GM13977 (cell line): ENCODE results near the gene DDX28.
A peak's percentile ranks its signal among the peaks of the same experiment; 100 is the strongest.
"Not testable (repeated sequence)": the region's sequence is repeated elsewhere in the genome, so short reads cannot be mapped to it uniquely, and the experiment has no call there.

Experiments
- DNase-seq: peaks from one replicate; pipeline ENCODE4 v3.0.0; 2012; ENCODE audit warnings: low spot score
- in situ Hi-C: fragments of 300-500 bp; cut with MboI; formaldehyde crosslinking; loops from one replicate; pipeline ENCODE4 v1.12.0; 2022; ENCODE audit warnings: low sequenced_read_pairs, low pct_unique_long_range_greater_than_20kb, mixed read lengths, inconsistent platforms; ENCODE audit not compliant: unreplicated experiment
- TF ChIP-seq, protein P1 (sequence below): IDR thresholded peaks from 2 replicates; pipeline ENCODE4 v1.5.1; 2012; ENCODE audit warnings: mild to moderate bottlenecking, control low read depth; ENCODE audit not compliant: insufficient read depth; ENCODE audit errors: extremely low read depth, missing control alignments

The DDX28 gene

DNA sequence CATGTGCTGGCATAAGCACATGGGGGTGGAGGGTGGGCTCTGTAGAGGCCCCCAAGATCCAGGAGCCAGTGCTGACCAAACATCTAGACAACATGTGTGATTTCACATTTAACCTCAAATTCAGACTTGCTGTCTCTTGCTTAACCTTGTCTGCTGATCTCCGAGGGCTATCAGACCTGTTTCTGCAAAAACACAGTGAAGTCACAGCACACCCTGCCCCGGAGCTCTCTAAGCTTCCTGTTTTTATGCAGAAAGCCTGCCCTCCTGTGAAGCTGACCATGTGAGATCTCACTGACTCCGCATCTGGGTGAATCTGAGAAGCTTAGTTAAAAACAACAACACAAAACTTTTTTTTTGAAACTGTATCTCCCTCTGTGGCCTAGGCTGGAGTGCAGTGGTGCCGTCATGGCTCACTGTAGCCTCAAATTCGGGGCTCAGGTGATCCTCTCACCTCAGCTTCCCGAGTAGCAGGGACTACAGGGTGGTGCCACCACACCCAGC is 17.2 kb downstream of the DDX28 start:
- TF ChIP-seq, protein P1, sequence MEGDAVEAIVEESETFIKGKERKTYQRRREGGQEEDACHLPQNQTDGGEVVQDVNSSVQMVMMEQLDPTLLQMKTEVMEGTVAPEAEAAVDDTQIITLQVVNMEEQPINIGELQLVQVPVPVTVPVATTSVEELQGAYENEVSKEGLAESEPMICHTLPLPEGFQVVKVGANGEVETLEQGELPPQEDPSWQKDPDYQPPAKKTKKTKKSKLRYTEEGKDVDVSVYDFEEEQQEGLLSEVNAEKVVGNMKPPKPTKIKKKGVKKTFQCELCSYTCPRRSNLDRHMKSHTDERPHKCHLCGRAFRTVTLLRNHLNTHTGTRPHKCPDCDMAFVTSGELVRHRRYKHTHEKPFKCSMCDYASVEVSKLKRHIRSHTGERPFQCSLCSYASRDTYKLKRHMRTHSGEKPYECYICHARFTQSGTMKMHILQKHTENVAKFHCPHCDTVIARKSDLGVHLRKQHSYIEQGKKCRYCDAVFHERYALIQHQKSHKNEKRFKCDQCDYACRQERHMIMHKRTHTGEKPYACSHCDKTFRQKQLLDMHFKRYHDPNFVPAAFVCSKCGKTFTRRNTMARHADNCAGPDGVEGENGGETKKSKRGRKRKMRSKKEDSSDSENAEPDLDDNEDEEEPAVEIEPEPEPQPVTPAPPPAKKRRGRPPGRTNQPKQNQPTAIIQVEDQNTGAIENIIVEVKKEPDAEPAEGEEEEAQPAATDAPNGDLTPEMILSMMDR: no peak
- DNase-seq: peak; percentile 28
- in situ Hi-C loops: no loop called here

DNA sequence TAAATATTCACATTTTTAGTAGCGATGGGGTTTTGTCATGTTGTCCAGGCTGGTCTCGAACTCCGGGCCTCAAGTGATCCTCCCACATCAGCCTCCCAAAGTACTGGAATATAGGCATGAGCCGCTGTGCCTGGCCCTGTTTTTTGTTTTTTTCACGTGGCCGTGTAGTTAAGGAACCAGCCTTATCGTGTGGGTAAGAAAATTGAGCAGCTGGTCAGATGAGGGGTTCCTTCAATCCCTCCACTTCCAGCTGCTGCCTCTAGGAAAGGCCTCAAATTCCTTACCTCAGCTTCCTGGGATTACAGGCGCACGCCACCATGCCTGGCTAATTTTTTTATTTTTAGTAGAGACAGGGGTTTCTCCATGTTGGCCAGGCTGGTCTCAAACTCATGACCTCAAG is 17.8 kb downstream of the DDX28 start:
- in situ Hi-C loops: no loop called here
- no peak for DNase-seq
- TF ChIP-seq, protein P1: no peak

DNA sequence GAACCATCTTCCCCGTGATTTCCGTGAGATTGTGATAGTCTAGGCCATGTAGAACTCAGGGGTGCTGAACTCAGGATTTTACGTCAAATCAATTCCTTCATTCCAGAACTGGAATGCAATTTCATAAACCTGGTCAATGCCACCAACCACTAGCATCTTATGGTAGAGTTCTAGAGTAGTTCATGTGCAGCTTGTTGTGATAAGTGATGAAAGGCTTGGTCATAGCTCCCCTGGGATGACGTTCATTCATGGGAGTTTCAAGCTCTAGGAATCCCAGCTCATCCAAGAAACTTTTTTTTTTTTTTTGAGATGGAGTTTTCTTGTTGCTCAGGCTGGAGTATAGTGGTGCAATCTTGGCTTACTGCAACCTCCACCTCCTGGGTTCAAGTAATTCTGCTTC is 20.0 kb downstream of the DDX28 start:
- in situ Hi-C loops: no loop called here
- peak; percentile 1 for DNase-seq
- TF ChIP-seq, protein P1: no peak

DNA sequence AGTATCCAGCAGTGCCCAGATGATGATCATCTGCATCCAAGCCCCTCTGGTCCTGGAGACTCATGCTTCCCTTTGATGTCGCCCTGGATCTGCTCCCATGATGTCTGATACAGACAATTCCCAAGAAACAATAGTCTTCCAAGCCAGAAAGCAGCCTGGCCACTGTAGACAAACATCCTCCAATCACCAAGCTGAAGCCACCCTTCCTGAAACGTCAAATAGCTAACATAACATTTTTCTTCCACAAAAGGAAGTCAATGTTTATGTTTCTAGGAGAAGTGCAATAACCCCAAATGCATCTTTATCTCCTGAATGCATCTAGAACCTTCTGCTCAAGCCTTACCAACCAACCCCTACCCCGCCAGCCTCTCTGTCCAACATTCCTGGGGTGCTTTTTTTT is 22.6 kb downstream of the DDX28 start:
- DNase-seq: no peak
- in situ Hi-C loops: no loop called here
- TF ChIP-seq, protein P1: no peak

DNA sequence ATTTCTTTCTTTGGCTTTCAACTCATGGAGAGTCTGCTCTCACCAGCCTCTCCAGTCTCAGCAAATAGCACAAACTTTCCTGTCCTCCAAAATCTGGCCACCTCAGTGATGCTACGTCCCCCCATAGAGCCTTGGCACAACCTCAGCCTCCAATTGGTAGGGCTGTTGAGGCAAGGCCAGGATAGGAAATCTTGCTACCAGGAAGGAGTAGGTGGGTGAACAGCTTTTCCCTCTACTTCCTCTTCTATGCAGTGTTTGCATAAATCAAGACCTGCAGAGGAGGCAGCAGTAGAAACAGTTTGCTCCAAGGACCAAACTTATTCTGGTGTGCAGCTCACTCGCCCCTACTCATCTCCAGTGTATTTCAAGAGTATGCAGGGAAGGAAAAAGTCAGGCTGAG is 23.0 kb downstream of the DDX28 start:
- in situ Hi-C loops: no loop called here
- no peak for DNase-seq
- TF ChIP-seq, protein P1: no peak

DNA sequence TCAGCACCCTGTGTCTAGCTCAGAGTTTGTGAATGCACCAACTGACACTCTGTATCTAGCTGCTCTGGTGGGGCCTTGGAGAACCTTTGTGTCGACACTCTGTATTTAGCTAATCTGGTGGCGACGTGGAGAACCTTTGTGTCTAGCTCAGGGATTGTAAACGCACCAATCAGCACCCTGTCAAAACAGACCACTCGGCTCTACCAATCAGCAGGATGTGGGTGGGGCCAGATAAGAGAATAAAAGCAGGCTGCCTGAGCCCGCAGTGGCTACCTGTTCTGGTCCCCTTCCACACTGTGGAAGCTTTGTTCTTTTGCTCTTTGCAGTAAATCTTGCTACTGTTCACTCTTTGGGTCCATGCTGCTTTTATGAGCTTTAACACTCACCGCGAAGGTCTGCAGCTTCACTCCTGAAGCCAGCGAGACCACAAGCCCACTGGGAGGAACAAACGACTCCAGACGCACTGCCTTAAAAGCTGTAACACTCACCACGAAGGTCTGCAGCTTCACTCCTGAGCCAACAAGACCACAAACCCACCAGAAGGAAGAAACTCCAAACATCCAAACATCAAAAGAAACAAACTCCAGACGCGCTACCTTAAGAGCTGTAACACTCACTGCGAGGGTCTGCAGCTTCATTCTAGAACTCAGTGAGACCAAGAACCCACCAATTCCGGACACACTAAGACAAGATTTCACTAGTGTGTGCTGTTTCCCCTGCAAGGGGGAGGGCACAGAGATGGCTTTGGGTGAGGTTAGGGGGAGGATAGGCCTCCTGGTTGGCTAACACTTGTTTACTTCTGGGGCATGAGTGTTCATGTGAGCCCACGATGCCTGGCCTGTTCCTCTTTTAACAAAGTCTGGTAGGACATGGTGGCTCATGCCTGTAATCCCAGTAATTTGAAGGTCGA is 24.0 kb downstream of the DDX28 start, which contains the start of gene DPEP2:
DPEP2 (minus strand) TSS at position 706 of the 910 bp plus-strand sequence. CDS start 6,272 bp downstream, outside the sequence.
- in situ Hi-C loops, DNase-seq: not testable (repeated sequence)

DNA sequence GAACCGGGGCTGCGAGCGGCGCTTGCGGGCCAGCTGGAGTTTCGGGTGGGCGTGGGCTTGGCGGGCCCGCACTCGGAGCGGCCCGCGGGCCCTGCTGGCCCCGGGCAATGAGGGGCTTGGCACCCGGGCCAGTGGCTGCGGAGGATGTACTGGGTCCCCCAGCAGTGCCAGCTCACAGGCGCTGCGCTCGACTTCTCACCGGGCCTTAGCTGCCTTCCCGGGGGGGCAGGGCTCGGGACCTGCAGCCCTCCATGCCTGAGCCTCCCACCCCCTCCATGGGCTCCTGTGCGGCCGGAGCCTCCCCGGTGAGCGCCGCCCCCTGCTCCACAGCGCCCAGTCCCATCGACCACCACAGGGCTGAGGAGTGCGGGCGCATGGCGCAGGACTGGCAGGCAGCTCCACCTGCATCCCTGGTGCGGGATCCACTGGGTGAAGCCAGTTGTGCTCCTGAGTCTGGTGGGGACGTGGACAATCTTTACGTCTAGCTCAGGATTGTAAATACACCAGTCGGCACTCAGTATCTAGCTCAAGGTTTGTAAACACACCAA is 24.7 kb downstream of the DDX28 start:
- in situ Hi-C loops, DNase-seq: not testable (repeated sequence)
